ENCODE data around the gene PSMA5. TPM values are rescaled to one million over a fixed set of nuclear protein-coding genes. Genes with fewer than 3 reads are reported as not detected.
"Not testable (repeated sequence)": the region's sequence is repeated elsewhere in the genome, so short reads cannot be mapped to it uniquely, and the experiment has no call there.

PSMA5 gene
- total and polyA plus RNA-seq, 7 donors: 58.1 to 213 (median 99.6) TPM

GRCh38 chr1:109395602-109396512 is 30.4 kb downstream of the PSMA5 start:
- Histone ChIP-seq H3K27me3 (ENCODE audit: insufficient read depth in 3 of 3, low read length in 2 of 3) (no peaks in the 10 kb centered on the region), H3K27ac (peak overlapping the region; percentile 97), H3K9me3 (no peaks in the 10 kb centered on the region), H3K36me3 (ENCODE audit: insufficient read depth in 1 of 2, low read depth in 1 of 2) (peaks cover 0 to 9% of the 10 kb centered on the region in 2 donors), H3K4me1 (peaks cover 50% of the 10 kb centered on the region), H3K4me3 (peak overlapping the region; percentile 72)
- DNase-seq: peak in 1 of 2 donors; percentile 58
- no peak for TF ChIP-seq CTCF (IDR thresholded peaks at IDR 0.05)
- WGBS, 3 donors: 25 to 51% (median 27%) methylated on average over 5 of the region's 5 CpGs
- peak; percentile 24 to 43 (median 36) for ATAC-seq
- intact Hi-C loops (cut with DNase I): loop anchor here (5.0 kb wide), 4 partner anchors 34 to 294 kb away; no protein-coding TSS in a partner anchor

- H3K27me3 ChIP-seq (ENCODE audit: insufficient read depth in 3 of 3, low read length in 2 of 3); H3K36me3 ChIP-seq (ENCODE audit: insufficient read depth in 1 of 2, low read depth in 1 of 2); H3K9me3 ChIP-seq: not testable (repeated sequence)
- Histone ChIP-seq H3K4me3 (peak overlapping the region; percentile 72), H3K4me1 (peaks cover 54% of the 10 kb centered on the region), H3K27ac (peak overlapping the region; percentile 97)
- intact Hi-C loops (cut with DNase I): loop anchor here (5.0 kb wide), 4 partner anchors 33 to 293 kb away; no protein-coding TSS in a partner anchor
- WGBS, 3 donors: 21 to 27% (median 26%) methylated on average over 8 of the region's 8 CpGs
- DNase-seq: peak; percentile 52 to 86
- peak; percentile 51 to 55 (median 54) for ATAC-seq
These were observed 31.0 kb downstream of the PSMA5 start for GRCh38 chr1:109395282-109395599.

- ATAC-seq: no peak
- H3K4me1 ChIP-seq: peaks cover 59% of the 10 kb centered on the region
- 29 to 36% (median 31%) methylated on average over 5 of the region's 5 CpGs for WGBS, 3 donors
- DNase-seq: no peak
- peak overlapping the region; percentile 72 for H3K4me3 ChIP-seq
- TF ChIP-seq CTCF (IDR thresholded peaks at IDR 0.05): no peak
- H3K9me3 ChIP-seq: no peaks in the 10 kb centered on the region
- H3K36me3 ChIP-seq (ENCODE audit: insufficient read depth in 1 of 2, low read depth in 1 of 2): no peaks in the 10 kb centered on the region
- no peaks in the 10 kb centered on the region for H3K27me3 ChIP-seq (ENCODE audit: insufficient read depth in 3 of 3, low read length in 2 of 3)
- H3K27ac ChIP-seq: peak overlapping the region; percentile 97
- intact Hi-C loops (cut with DNase I): loop anchor here (5.0 kb wide), 4 partner anchors 32 to 292 kb away; no protein-coding TSS in a partner anchor
These were observed 31.5 kb downstream of the PSMA5 start for GRCh38 chr1:109394591-109395281.

- intact Hi-C loops (cut with DNase I): loop anchor here in 1 of 2 donors (2.0 kb wide), 1 partner anchor 23 kb away; no protein-coding TSS in a partner anchor
- no peak for TF ChIP-seq CTCF (IDR thresholded peaks at IDR 0.05)
- 43 to 64% (median 50%) methylated on average over 2 of the region's 2 CpGs for WGBS, 3 donors
These were observed 32.5 kb downstream of the PSMA5 start for GRCh38 chr1:109393617-109394233.

More at GRCh38 chr1:109393617-109394233, 32.5 kb downstream of the PSMA5 start:
- H3K36me3 ChIP-seq (ENCODE audit: insufficient read depth in 1 of 2, low read depth in 1 of 2): no peaks in the 10 kb centered on the region
- peaks cover 66% of the 10 kb centered on the region for H3K4me1 ChIP-seq
- DNase-seq: no peak
- no peaks in the 10 kb centered on the region for H3K9me3 ChIP-seq
- no peak for ATAC-seq
- no peaks in the 10 kb centered on the region for H3K27me3 ChIP-seq (ENCODE audit: insufficient read depth in 3 of 3, low read length in 2 of 3)
- H3K27ac ChIP-seq: peak overlapping the region; percentile 97
- H3K4me3 ChIP-seq: peak overlapping the region; percentile 72
